Lung (tissue), 12 donors: ENCODE results near the gene SPATS2L. TPM values are rescaled to one million over a fixed set of nuclear protein-coding genes. Genes with fewer than 3 reads are reported as not detected.
A peak's percentile ranks its signal among the peaks of the same experiment; 100 is the strongest.

Experiments used
- ATAC-seq: fragments of 200-7000 bp; cut with Tn5 transposase; one replicate; pipeline ENCODE4 v1.9.1; 2020; ENCODE audit warnings: moderate number of reproducible peaks; ENCODE audit not compliant: insufficient read depth, low FRiP score
- DNase-seq, 3 donors: peaks; one replicate each; pipeline ENCODE4 v3.0.0-alpha.2; 2013 to 2017
- H3K27ac ChIP-seq, 2 donors: one replicate each; pipeline ENCODE4 v1.5.1; 2013; ENCODE audit warnings: mild to moderate bottlenecking in 2 of 2, moderate library complexity in 2 of 2, control low read depth in 1 of 2, inconsistent platforms in 1 of 2, low read depth in 1 of 2, low read length in 1 of 2
- H3K27me3 ChIP-seq, 3 donors: one replicate each; pipeline ENCODE4 v1.5.1; 2013; ENCODE audit warnings: low read length in 2 of 3; ENCODE audit not compliant: control insufficient read depth in 3 of 3, insufficient read depth in 3 of 3
- H3K36me3 ChIP-seq, 4 donors: one replicate each; pipeline ENCODE4 v1.5.1; 2013; ENCODE audit warnings: low read length in 4 of 4, mild to moderate bottlenecking in 1 of 4, moderate library complexity in 1 of 4; ENCODE audit not compliant: control insufficient read depth in 4 of 4, insufficient read depth in 4 of 4
- H3K4me1 ChIP-seq, 5 donors: one replicate each; pipeline ENCODE4 v1.5.1; 2013; ENCODE audit warnings: low read length in 5 of 5, mild to moderate bottlenecking in 2 of 5, moderate library complexity in 1 of 5; ENCODE audit not compliant: control insufficient read depth in 5 of 5, insufficient read depth in 5 of 5
- H3K4me3 ChIP-seq: one replicate; pipeline ENCODE4 v1.5.1; 2013; ENCODE audit warnings: mild to moderate bottlenecking, control low read depth, moderate library complexity
- H3K9ac ChIP-seq, 2 donors: one replicate each; pipeline ENCODE4 v1.5.1; 2013; ENCODE audit warnings: low read length in 2 of 2, control low read depth in 1 of 2; ENCODE audit not compliant: insufficient read depth in 1 of 2
- H3K9me3 ChIP-seq, 4 donors: one replicate each; pipeline ENCODE4 v1.5.1; 2013; ENCODE audit warnings: low read length in 3 of 4, mild to moderate bottlenecking in 1 of 4, moderate library complexity in 1 of 4; ENCODE audit not compliant: control insufficient read depth in 4 of 4, insufficient read depth in 3 of 4
- WGBS, 2 donors: extraction: QIAGEN DNeasy Blood & Tissue Kit; methylation state at CpG; one replicate each; pipeline ENCODE4 v1.1.7; 2013; 5-methylcytosine and 5-hydroxymethylcytosine counted together
- polyA plus RNA-seq, 2 donors: library from polyadenylated mRNA; stranded (reverse); fragments of 200-250 nt; gene quantifications; one replicate each; pipeline ENCODE4 v1.2.1, GENCODE V29; 2013
- total RNA-seq, 2 donors: library from RNA; depleted of rRNA in 1 of 2; stranded (reverse); fragments of >200 nt in 1 of 2; gene quantifications; one replicate each; pipeline ENCODE4 v1.2.1, GENCODE V29; 2014 to 2021
- TF ChIP-seq, protein P1 (sequence below): IDR thresholded peaks from 2 replicates; pipeline ENCODE4 v1.5.1; 2012; ENCODE audit warnings: mild to moderate bottlenecking; ENCODE audit errors: control extremely low read depth, extremely low read depth
- donor health status: control.
- donor health status: control.
- donor health status: Bipolar disorder and iron deficiency.
- donor health status: healthy.
- donor health status: DM: yes; HTN: yes; CAD: no.

Gene SPATS2L
- total and polyA plus RNA-seq, 4 donors, result 30.5 to 96.8 (median 57.2) TPM

DNA sequence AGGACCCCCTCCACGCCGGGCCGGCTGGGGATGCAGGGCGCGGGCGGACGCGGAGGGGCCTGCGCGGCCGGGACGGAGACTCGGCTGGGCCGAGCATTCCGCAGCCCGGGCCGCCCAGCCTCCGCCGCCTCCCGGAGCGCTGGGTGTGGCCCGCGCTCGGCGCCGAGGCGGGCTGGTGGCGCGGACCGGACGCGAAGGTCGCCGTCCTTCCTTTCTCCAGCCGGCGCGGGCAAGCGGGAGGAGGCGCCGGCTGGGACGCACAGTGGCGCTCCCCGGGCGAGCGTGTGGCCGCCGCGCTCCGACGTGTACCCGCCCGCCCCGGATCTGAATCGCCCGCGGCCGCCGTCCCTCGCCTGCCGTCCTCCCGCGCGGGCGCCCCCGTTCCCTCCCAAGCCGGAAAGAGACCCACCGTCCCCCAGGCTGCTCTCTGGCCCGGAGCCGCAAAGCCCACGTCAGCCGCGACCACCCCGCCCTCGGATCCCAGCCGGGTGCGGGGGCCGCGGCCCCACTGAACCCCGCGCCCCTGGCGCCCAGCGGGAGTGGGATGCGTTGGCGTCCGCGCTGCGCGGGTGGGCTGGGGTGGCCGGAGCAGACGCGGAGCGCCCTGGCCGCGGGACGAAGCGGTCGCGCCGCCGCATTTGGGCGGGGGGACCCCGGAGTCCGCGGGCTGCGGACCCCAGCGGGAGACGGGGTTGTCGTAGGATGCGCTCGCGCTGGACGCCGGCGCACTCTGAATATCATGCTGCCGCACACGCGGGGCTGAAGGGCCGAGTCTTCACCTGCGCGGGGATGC lies 634 bp downstream of the SPATS2L start:
- ATAC-seq, result peak; percentile 84
- WGBS, 2 donors, result 0 to 1% methylated on average over 54 to 120 of the region's 120 CpGs
- DNase-seq, result peak; percentile 50 to 60 (median 53)
- no peaks in the 10 kb centered on the region for H3K36me3 ChIP-seq
- peaks cover 0 to 2% (median 0%) of the 10 kb centered on the region in 3 donors for H3K27me3 ChIP-seq
- H3K27ac ChIP-seq, result peak overlapping the region; percentile 92 to 99
- H3K9me3 ChIP-seq, result no peaks in the 10 kb centered on the region
- TF ChIP-seq, protein P1, sequence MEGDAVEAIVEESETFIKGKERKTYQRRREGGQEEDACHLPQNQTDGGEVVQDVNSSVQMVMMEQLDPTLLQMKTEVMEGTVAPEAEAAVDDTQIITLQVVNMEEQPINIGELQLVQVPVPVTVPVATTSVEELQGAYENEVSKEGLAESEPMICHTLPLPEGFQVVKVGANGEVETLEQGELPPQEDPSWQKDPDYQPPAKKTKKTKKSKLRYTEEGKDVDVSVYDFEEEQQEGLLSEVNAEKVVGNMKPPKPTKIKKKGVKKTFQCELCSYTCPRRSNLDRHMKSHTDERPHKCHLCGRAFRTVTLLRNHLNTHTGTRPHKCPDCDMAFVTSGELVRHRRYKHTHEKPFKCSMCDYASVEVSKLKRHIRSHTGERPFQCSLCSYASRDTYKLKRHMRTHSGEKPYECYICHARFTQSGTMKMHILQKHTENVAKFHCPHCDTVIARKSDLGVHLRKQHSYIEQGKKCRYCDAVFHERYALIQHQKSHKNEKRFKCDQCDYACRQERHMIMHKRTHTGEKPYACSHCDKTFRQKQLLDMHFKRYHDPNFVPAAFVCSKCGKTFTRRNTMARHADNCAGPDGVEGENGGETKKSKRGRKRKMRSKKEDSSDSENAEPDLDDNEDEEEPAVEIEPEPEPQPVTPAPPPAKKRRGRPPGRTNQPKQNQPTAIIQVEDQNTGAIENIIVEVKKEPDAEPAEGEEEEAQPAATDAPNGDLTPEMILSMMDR, result no peak
- peak overlapping the region; percentile 30 to 50 for H3K9ac ChIP-seq
- H3K4me1 ChIP-seq, result peaks cover 1 to 37% (median 9%) of the 10 kb centered on the region in 5 donors
- H3K4me3 ChIP-seq, result peak overlapping the region; percentile 97

DNA sequence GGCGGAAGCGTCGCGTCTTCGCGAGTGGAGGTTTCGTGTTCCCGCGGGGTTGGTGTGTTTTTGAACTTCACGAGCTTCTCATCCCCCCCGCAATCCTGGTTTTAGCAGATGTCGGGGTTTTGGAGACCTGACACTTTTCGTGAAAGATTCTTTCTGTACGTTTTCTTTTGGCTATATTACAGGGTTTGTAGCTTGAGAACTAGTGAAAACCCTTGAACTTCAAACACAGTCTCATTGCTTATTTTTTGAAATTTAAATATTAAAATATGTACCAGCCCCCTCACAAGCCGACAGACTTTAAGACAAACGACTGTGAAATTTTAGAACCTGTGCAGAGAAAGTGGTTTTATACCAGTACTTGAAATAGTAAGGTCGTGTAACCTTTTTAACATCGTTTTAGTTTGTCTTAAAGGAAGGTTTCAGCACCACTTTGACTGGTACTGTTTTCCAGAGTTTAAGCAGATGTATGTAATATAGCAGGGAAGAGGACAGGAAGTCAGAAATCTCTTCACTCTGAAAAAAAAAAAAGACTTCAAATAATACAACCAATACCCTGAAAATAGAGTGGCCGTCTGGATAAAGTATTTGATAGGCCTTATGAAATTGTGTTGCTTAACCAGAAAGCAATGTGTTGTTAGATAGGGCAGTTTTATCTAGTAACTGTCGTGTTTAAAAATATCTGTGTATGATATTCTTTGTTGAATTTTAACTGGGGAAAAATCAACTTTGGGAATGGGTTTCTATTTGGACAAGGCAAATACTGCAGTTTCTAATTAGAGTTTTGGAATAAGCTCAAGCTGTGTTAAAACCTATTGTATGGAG lies 1.4 kb downstream of the SPATS2L start:
- no peaks in the 10 kb centered on the region for H3K36me3 ChIP-seq
- ATAC-seq (no peak), DNase-seq (peak in 2 of 3 donors; percentile 57 to 60)
- WGBS, 2 donors, result 7 to 9% methylated on average over 20 of the region's 20 CpGs
- peaks cover 2 to 31% (median 11%) of the 10 kb centered on the region in 5 donors for H3K4me1 ChIP-seq
- H3K9me3 ChIP-seq, result no peaks in the 10 kb centered on the region
- peak overlapping the region; percentile 97 for H3K4me3 ChIP-seq
- H3K9ac ChIP-seq, result peak overlapping the region; percentile 30 to 50
- H3K27ac ChIP-seq, result peak overlapping the region; percentile 92 to 99
- TF ChIP-seq, protein P1, result no peak
- H3K27me3 ChIP-seq, result peaks cover 0 to 2% (median 0%) of the 10 kb centered on the region in 3 donors

DNA sequence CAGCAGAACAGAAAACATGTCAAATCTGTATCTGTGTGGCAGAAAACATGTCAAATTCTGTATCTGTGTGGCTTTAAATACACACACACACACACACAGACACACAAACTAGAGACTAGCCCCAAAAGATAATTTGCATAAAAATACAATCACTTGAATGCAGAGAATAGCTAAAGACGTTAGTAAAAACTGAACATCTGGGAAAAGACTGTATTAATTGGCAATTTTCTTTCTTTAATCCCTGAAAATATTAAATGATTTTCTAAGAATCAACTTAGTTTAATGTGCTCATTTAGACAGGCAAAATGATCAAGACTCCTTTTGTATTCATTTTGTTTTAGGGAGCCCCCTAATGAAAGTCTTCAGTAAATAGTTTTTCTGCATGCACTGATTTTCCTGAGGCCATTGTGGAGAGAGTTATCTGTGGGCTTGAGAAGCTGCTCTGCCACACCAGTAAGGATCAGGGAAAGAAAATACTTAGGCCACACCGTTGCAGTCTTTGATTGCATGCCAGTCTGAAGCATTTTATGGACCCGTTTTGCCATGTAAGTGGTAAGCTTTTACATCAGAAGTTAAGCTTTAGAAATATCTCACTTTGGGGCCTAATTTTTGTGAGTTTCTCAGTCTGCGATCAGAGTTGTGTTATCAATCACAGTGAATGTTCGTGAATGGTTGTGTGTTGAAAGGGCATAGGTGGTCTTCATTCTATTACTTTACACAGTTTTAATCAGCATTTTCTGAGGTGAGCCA lies 2.2 kb downstream of the SPATS2L start:
- Histone ChIP-seq H3K36me3 (no peaks in the 10 kb centered on the region), H3K27me3 (peaks cover 0 to 2% (median 0%) of the 10 kb centered on the region in 3 donors), H3K4me3 (no peak overlapping the region), H3K27ac (no peak overlapping the region), H3K9me3 (no peaks in the 10 kb centered on the region), H3K4me1 (peaks cover 2 to 31% (median 11%) of the 10 kb centered on the region in 5 donors), H3K9ac (no peak overlapping the region)
- TF ChIP-seq, protein P1, result no peak
- DNase-seq (peak in 2 of 3 donors; percentile 50 to 68), ATAC-seq (no peak)
- WGBS, 2 donors, result 67 to 73% methylated on average over 5 of the region's 5 CpGs
